Fibroblast of mammary gland (primary cell): Measurements from ENCODE around the gene SPATS2.

Experiments used
- DNase-seq: peaks from one replicate; pipeline ENCODE4 v3.0.0-alpha.2; 2010; ENCODE audit warnings: low read depth
- H3K4me3 ChIP-seq: 2 replicates; pipeline ENCODE4 v1.5.1; 2011; ENCODE audit warnings: low read depth, mild to moderate bottlenecking, low read length, moderate library complexity; ENCODE audit not compliant: control insufficient read depth
- TF ChIP-seq, protein P1 (sequence below): conservative IDR thresholded peaks from 2 replicates; pipeline ENCODE4 v1.5.1; 2011; ENCODE audit warnings: low read depth, low read length, inconsistent platforms; ENCODE audit not compliant: control insufficient read depth, insufficient read depth

Gene SPATS2

DNA sequence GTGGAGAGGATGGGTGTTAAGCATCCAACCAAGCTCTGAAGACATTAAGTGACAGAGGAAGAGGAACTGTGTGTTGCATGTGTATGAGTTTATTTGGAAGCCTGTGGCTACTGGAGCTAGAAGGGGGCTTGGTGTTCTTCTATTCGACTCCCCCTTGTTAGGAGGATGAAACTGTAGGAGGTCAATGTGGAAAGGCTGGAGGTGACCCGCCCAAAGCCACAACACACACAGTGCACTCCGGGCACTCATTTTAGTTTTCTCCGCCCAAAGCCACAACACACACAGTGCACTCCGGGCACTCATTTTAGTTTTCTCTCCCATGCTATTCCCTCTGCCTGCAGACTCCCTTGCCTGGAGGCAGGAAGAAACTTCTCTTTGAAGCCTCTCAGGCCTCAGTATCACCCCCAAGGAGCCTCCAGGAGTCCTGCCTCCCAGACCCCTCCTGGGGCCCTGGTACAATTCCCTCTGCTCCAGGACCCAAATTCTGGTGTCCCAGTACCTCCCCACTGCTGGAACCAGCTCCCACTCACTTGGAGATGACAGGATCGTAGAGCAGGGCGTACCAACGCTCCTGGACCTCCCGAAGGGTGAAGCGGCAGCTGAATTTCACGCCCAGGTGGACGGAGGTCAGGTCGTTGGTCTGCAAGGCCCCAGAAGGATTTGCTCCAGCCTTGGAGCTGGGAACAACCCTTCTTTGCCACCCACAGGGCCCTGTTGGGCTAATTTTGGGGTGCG is 196.9 kb downstream of the SPATS2 start:
- TF ChIP-seq, protein P1, sequence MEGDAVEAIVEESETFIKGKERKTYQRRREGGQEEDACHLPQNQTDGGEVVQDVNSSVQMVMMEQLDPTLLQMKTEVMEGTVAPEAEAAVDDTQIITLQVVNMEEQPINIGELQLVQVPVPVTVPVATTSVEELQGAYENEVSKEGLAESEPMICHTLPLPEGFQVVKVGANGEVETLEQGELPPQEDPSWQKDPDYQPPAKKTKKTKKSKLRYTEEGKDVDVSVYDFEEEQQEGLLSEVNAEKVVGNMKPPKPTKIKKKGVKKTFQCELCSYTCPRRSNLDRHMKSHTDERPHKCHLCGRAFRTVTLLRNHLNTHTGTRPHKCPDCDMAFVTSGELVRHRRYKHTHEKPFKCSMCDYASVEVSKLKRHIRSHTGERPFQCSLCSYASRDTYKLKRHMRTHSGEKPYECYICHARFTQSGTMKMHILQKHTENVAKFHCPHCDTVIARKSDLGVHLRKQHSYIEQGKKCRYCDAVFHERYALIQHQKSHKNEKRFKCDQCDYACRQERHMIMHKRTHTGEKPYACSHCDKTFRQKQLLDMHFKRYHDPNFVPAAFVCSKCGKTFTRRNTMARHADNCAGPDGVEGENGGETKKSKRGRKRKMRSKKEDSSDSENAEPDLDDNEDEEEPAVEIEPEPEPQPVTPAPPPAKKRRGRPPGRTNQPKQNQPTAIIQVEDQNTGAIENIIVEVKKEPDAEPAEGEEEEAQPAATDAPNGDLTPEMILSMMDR: no peak
- no peak overlapping the region for H3K4me3 ChIP-seq
- no peak for DNase-seq

DNA sequence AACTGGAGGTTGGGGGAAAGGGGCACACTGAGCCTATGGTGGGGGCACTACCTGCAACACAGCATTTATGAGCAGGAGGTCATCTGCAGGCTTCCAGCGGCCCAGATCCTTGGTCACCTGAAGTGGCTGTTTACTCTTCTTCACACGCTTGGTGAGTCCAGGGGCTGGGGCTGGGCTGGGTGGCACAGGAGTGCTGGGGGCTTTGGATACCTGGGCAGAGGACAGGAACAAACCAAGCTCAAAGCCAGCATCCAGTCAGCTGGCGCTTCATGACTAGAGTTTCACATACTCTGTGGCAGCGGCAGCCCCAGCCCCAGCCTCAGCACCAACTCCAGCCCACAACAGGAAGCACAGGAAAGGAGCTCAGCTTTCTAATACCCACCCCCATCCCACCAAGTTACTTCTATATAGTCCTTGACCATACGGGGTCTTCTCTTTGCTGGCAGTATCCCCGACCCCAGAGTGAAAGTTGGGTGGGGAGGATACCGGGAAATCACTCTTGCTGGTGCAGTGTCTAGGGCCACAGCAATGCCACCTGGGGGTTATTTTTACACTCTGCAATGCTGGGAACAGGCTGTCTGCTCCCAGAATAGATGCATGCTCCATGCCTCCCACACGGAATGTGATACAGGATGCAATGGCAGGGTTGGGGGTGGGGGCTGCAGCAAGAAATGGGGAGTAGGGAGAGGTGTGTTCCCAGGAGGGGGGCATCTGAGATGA is 197.6 kb downstream of the SPATS2 start:
- H3K4me3 ChIP-seq: no peak overlapping the region
- TF ChIP-seq, protein P1: no peak
- no peak for DNase-seq

DNA sequence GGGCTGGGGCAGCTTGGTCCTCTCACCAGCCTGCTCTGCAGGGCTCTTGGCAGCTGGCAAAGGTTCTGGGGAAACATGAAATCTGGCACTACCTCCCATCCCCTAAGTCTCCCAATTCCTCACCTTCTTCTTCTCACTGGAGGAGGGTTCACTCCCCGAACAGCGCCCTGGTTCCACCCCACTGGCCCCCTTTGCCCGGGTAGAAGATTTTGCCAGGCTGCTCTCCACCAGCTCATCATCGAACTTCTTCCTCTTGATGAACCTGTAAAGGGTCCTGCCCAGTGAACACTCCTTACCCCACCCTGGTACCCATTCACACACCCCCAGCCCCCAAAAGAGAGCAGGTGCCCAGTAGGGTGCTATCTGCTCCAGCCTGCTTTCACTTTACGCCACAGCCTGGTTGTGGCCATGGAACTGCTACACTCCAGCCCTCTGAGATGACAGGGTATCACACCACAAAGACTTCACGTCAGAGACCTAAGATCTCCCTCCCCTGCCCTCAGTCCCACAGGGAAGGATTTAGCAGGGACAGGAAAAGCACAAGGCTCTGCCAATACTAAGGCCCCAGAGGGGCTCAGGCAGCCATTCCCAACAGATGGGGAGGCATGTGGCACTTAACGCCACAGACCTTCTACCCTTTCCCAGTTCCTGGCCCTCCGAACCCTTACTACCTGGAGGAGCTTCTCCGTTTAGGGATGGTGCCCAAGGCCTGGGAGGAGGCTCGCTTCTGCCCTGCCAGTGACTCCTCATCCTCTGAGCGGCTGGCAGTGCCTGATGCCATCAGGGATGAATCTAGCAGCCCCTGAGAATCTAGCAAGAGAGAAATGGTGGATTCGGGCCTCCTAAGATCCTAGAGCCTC is 198.4 kb downstream of the SPATS2 start:
- no peak for DNase-seq
- TF ChIP-seq, protein P1: no peak
- no peak overlapping the region for H3K4me3 ChIP-seq

DNA sequence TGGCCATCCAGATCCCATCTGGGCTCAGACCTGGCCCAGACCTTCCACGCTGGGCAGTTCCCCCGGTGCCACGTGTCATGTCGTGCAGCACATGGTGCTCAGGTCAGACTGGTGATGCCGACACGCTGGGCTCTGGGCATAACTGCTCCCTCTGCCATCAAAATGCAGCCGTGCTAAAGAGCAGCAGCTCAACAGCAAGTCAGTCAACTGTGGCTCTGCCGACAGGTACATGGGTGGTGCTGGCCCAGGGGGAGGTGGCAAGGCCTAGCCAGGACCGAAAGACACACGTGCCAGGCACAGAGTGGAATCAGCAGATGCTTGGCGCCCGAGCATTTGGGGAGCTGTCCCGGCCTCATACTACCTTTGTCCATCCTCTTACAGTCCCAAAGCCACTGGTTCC is 199.1 kb downstream of the SPATS2 start:
- TF ChIP-seq, protein P1: no peak
- no peak for DNase-seq
- H3K4me3 ChIP-seq: no peak overlapping the region

DNA sequence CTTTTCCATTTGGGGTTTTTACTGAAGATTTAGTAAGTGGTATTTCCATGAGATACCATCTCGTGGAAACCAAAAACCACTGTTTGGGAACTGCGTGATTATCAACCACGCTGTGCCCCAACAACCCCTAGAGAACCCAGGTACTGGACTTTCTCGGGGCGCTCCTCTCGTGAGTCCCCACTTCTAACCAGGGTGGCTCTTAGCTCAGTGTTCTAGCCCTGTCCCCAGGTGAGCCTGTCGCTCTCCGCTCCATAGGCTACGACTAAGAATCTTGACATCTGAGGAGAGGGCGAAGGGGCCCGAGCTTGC is 200.0 kb downstream of the SPATS2 start:
- DNase-seq: no peak
- H3K4me3 ChIP-seq: peak overlapping the region; percentile 98
- TF ChIP-seq, protein P1: no peak

DNA sequence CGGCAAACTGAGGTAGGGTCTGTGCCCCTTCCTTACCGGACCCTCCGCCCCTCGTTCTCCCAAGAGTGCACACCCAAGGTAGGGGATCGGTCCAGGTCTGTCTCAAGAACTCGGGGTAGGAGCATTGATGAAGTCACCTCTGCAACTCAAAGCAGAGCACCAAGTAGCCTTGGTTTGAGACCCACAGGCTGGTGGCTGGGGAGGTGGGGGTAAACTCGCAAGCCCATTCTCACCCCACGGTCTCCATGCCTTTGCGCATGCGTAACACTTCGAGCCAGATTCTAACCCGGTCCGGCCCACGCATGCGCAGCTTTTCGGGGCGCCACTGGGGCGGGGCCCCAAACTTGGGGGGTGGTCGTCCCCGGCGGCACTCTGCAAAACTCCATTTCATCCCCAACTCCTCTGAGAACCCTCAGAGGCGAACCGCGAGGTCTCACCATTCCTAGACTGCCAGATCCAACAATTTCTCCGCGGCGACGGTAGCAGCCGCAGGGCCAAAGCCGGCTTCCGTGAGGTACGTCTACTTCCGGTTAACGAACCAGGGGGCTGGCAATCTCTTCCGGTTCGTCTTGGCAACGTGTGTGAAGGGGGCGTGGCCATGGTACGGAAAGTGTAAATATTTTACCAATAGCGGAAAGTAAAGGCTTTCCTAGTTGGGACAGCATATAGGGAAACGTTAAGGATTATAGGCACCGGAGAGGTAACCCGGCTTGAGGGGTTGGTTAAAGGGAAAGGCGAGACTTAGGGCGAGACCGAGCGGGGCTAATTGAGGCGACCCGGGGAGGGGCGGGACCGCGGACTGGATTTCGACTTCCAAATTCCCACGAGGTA is 200.6 kb downstream of the SPATS2 start, which contains the start of gene MCRS1:
MCRS1 (minus strand) TSS at position 532 of the 831 bp plus-strand sequence. CDS start 1,411 bp downstream, outside the sequence.
- H3K4me3 ChIP-seq: peak within 1 kb of the TSS; percentile 98
- peak; percentile 90 for DNase-seq
- TF ChIP-seq, protein P1: no peak
